Caco-2 (cell line): ENCODE data around the gene YES1. TPM values are rescaled to one million over a fixed set of nuclear protein-coding genes. Genes with fewer than 3 reads are reported as not detected.

Experiments
- BruUV-seq: library from RNA; stranded (reverse); fragments of 400-500 nt; replicated peaks from 2 replicates; lab custom pipeline; 2021; lab: Mats Ljungman, UMichigan
- CTCF ChIA-PET: fragments of 300-600 bp; sonication (Branson Sonifier 250); formaldehyde crosslinking; loops from one replicate; lab custom pipeline; 2022; ENCODE audit warnings: antibody characterized with exemption; lab: Charles Lee
- POLR2A ChIA-PET: fragments of 300-600 bp; sonication (Branson Sonifier 250); formaldehyde crosslinking; loops from one replicate; lab custom pipeline; 2022; ENCODE audit warnings: antibody characterized with exemption; lab: Charles Lee
- DNase-seq, 2 experiments: peaks; one replicate each; pipeline versions ENCODE4 v3.0.0 to v3.0.0-alpha.2; 2020 to 2022
- H3K27me3 ChIP-seq: replicated peaks from 2 replicates; pipeline ENCODE4 v1.6.0; 2011; ENCODE audit warnings: low read length; ENCODE audit not compliant: control insufficient read depth, insufficient read depth
- H3K36me3 ChIP-seq: 2 replicates; pipeline ENCODE4 v1.5.1; 2011; ENCODE audit warnings: low read length; ENCODE audit not compliant: control insufficient read depth, insufficient read depth
- H3K4me1 ChIP-seq: fragments of 250-450 bp; sonication (Bioruptor Pico); 2 replicates; pipeline ENCODE4 v1.5.1; 2020; ENCODE audit warnings: mild to moderate bottlenecking
- H3K4me3 ChIP-seq: 2 replicates; pipeline ENCODE4 v1.5.1; 2011; ENCODE audit warnings: low read depth, mild to moderate bottlenecking, control low read depth, low read length
- H3K9me3 ChIP-seq: fragments of 250-450 bp; sonication (Bioruptor Pico); 2 replicates; pipeline ENCODE4 v1.5.1; 2020; ENCODE audit warnings: mild to moderate bottlenecking, moderate library complexity
- H3K27ac Mint-ChIP-seq: one replicate; pipeline ENCODE4 v1.8.0; 2022; ENCODE audit warnings: mixed read lengths; ENCODE audit not compliant: unreplicated experiment
- H3K27me3 Mint-ChIP-seq: one replicate; pipeline ENCODE4 v1.8.0; 2022; ENCODE audit warnings: mixed read lengths; ENCODE audit not compliant: insufficient read depth, unreplicated experiment
- H3K36me3 Mint-ChIP-seq: one replicate; pipeline ENCODE4 v1.8.0; 2022; ENCODE audit warnings: mild to moderate bottlenecking, mixed read lengths; ENCODE audit not compliant: insufficient read depth, unreplicated experiment
- H3K4me1 Mint-ChIP-seq: one replicate; pipeline ENCODE4 v1.8.0; 2022; ENCODE audit warnings: low read depth, mixed read lengths; ENCODE audit not compliant: unreplicated experiment
- H3K4me3 Mint-ChIP-seq: one replicate; pipeline ENCODE4 v1.8.0; 2022; ENCODE audit warnings: mild to moderate bottlenecking, moderate library complexity, mixed read lengths; ENCODE audit not compliant: unreplicated experiment
- H3K9me3 Mint-ChIP-seq: one replicate; pipeline ENCODE4 v1.8.0; 2022; ENCODE audit warnings: mixed read lengths; ENCODE audit not compliant: unreplicated experiment
- CTCF ChIP-seq, 2 experiments: fragments of 200-600 bp in 1 of 2; IDR thresholded peaks; 1 replicate in 1 of 2; 2 replicates in 1 of 2; pipeline versions ENCODE4 v1.5.1 to v1.8.0; 2011 to 2022; ENCODE audit warnings: antibody characterized with exemption in 1 of 2, control low read depth in 1 of 2, inconsistent platforms in 1 of 2, low read depth in 1 of 2, low read length in 1 of 2, mild to moderate bottlenecking in 1 of 2, moderate library complexity in 1 of 2; ENCODE audit not compliant: insufficient read depth in 1 of 2, severe bottlenecking in 1 of 2, unreplicated experiment in 1 of 2
- intact Hi-C: fragments of 100-400 bp; cut with micrococcal nuclease; formaldehyde crosslinking; loops from one replicate; pipeline ENCODE4 v1.10.0; 2022; ENCODE audit not compliant: unreplicated experiment
- total RNA-seq: library from RNA; stranded (reverse); gene quantifications from 2 replicates; pipeline ENCODE4 v1.2.3, GENCODE V29; 2022

Gene YES1
- total RNA-seq, 1 experiment from 2014 or later, result 95.0 TPM

GRCh38 chr18:715626-716025 lies 96.4 kb downstream of the YES1 start:
- BruUV-seq, result no TSS peak
- peaks cover 23% of the 10 kb centered on the region for H3K36me3 Mint-ChIP-seq
- POLR2A ChIA-PET, result no interaction called here
- H3K27me3 Mint-ChIP-seq, result no peaks in the 10 kb centered on the region
- H3K4me3 Mint-ChIP-seq, result no peak overlapping the region
- CTCF ChIA-PET, result interaction anchor here (0.7 to 1.0 kb wide), 2 partner anchors 38 to 123 kb away, joined by 3 read pairs; no protein-coding TSS in a partner anchor
- no peak overlapping the region for H3K4me3 ChIP-seq
- intact Hi-C loops, result no loop called here
- no peaks in the 10 kb centered on the region for H3K36me3 ChIP-seq
- no peak for DNase-seq
- no peak for TF ChIP-seq CTCF (IDR thresholded peaks at IDR 0.05; ENCODE audit: insufficient read depth in 1 of 2, low read depth in 1 of 2, low read length in 1 of 2, severe bottlenecking in 1 of 2, unreplicated experiment in 1 of 2)
- H3K27ac Mint-ChIP-seq, result no peak overlapping the region
- H3K4me1 ChIP-seq, result peaks cover 3% of the 10 kb centered on the region; the same call in 1 of the 2 replicates
- H3K9me3 Mint-ChIP-seq, result no peaks in the 10 kb centered on the region
- H3K9me3 ChIP-seq, result no peaks in the 10 kb centered on the region
- H3K4me1 Mint-ChIP-seq, result peaks cover 8% of the 10 kb centered on the region
- no peaks in the 10 kb centered on the region for H3K27me3 ChIP-seq

GRCh38 chr18:713135-713490 lies 98.9 kb downstream of the YES1 start:
- TF ChIP-seq CTCF (IDR thresholded peaks at IDR 0.05; ENCODE audit: insufficient read depth in 1 of 2, low read depth in 1 of 2, low read length in 1 of 2, severe bottlenecking in 1 of 2, unreplicated experiment in 1 of 2), result no peak
- Mint-ChIP-seq H3K36me3 (peaks cover 36% of the 10 kb centered on the region), H3K27ac (no peak overlapping the region), H3K9me3 (no peaks in the 10 kb centered on the region), H3K4me3 (peak overlapping the region; percentile 81), H3K27me3 (no peaks in the 10 kb centered on the region), H3K4me1 (peaks cover 19% of the 10 kb centered on the region)
- Histone ChIP-seq H3K4me3 (no peak overlapping the region), H3K9me3 (no peaks in the 10 kb centered on the region), H3K27me3 (no peaks in the 10 kb centered on the region), H3K4me1 (peaks cover 11% of the 10 kb centered on the region; the same call in 1 of the 2 replicates), H3K36me3 (peaks cover 4% of the 10 kb centered on the region; the same call in 1 of the 2 replicates)
- CTCF ChIA-PET, result interaction anchor here (0.9 to 1.6 kb wide), 6 partner anchors 22 to 128 kb away, joined by 3 to 21 read pairs (median 6); no protein-coding TSS in a partner anchor
- POLR2A ChIA-PET, result interaction anchor here (0.5 to 0.6 kb wide), 4 partner anchors 10 to 122 kb away, joined by 3 to 6 read pairs (median 4); no protein-coding TSS in a partner anchor
- intact Hi-C loops, result loop anchor here (5.0 kb wide), 1 partner anchor 56 kb away; the partner anchor contains the start of gene TYMS
- DNase-seq, result no peak
- BruUV-seq, result no TSS peak

- H3K36me3 ChIP-seq, result peaks cover 4% of the 10 kb centered on the region; the same call in 1 of the 2 replicates
- ChIA-PET POLR2A (interaction anchor here (0.5 to 0.6 kb wide), 4 partner anchors 9 to 123 kb away, joined by 3 to 6 read pairs (median 4); no protein-coding TSS in a partner anchor), CTCF (interaction anchor here (0.6 to 1.6 kb wide), 8 partner anchors 22 to 129 kb away, joined by 3 to 21 read pairs (median 6); no protein-coding TSS in a partner anchor)
- peaks cover 19% of the 10 kb centered on the region for H3K4me1 Mint-ChIP-seq
- H3K4me1 ChIP-seq, result peaks cover 11% of the 10 kb centered on the region; the same call in 1 of the 2 replicates
- peak within 1 kb of the TSS; percentile 76 for H3K4me3 ChIP-seq
- H3K9me3 Mint-ChIP-seq, result no peaks in the 10 kb centered on the region
- no TSS peak for BruUV-seq
- H3K36me3 Mint-ChIP-seq, result peaks cover 39% of the 10 kb centered on the region
- no peaks in the 10 kb centered on the region for H3K27me3 Mint-ChIP-seq
- no peaks in the 10 kb centered on the region for H3K9me3 ChIP-seq
- intact Hi-C loops, result loop anchor here (1.0 to 5.0 kb wide), 2 partner anchors 55 to 120 kb away; partner anchors contain the start of gene TYMS
- H3K27me3 ChIP-seq, result no peaks in the 10 kb centered on the region
- peak; percentile 82 to 84 for TF ChIP-seq CTCF (IDR thresholded peaks at IDR 0.05; ENCODE audit: insufficient read depth in 1 of 2, low read depth in 1 of 2, low read length in 1 of 2, severe bottlenecking in 1 of 2, unreplicated experiment in 1 of 2)
- peak; percentile 88 to 92 for DNase-seq
- peak within 1 kb of the TSS; percentile 81 for H3K27ac Mint-ChIP-seq
- H3K4me3 Mint-ChIP-seq, result peak within 1 kb of the TSS; percentile 81
Measured at GRCh38 chr18:712401-713134, 99.5 kb downstream of the YES1 start, which contains the start of gene ENOSF1. Gene ENOSF1 (minus strand): TSS chr18:712630. CDS start chr18:712587, 43 bp downstream.
